Measurements from ENCODE around the gene INSYN1. TPM values are rescaled to one million over a fixed set of nuclear protein-coding genes. Genes with fewer than 3 reads are reported as not detected.

Gene INSYN1
- total and polyA plus RNA-seq, 2 of the 13 experiments (the other 11 are each of a cell fraction or from before 2014, with no cell fraction given), result not detected

DNA sequence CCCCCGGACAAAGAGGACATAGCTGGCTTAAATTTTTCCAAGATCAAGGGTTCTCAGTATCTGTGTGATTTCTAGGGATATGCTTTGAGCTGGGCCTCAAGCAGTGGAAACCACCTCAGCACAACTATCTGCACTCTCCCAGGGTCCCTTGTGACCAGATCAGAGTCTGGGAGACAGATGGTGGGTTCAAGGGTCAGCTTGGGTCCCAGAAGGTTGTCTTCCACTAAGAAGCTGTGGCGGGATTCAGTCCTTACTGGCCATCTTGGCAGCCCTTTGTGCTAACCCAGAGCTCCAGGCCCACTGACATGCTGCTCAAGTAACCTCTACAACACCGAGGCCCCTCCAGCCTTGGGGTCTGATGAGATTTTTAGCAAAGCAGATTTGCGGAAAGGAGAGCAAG is 2.7 kb downstream of the INSYN1 start (continued):
- TF ChIP-seq DNMT3B (CRISPR knock-in tag; conservative IDR thresholded peaks at IDR 0.05), result no peak

- CTCF ChIA-PET (ENCODE audit: low intra/inter-chr PET ratio, low total read pairs), result no interaction called here
- in situ Hi-C loops (cut with HindIII; ENCODE audit: extremely low pct_ligation_motif_present, low pct_unique_long_range_greater_than_20kb), result no loop called here
- TF ChIP-seq HOXA7 (CRISPR knock-in tag; IDR thresholded peaks at IDR 0.05) (no peak), TSC22D2 (CRISPR knock-in tag; IDR thresholded peaks at IDR 0.05; ENCODE audit: borderline replicate concordance) (no peak), RFX5 (IDR thresholded peaks at IDR 0.05; ENCODE audit: low read depth, low read length) (no peak), FOXO4 (CRISPR knock-in tag; conservative IDR thresholded peaks at IDR 0.05) (no peak), CC2D1A (CRISPR knock-in tag; IDR thresholded peaks at IDR 0.05) (no peak), SETDB1 (CRISPR knock-in tag; IDR thresholded peaks at IDR 0.05; ENCODE audit: borderline replicate concordance) (no peak), SRSF9 (IDR thresholded peaks at IDR 0.05; ENCODE audit: borderline replicate concordance, insufficient read depth, low read depth, low read length, poor library complexity, severe bottlenecking) (no peak), ELF3 (CRISPR knock-in tag; IDR thresholded peaks at IDR 0.05) (no peak), HDAC1 (CRISPR knock-in tag; IDR thresholded peaks at IDR 0.05) (no peak), GZF1 (CRISPR knock-in tag; IDR thresholded peaks at IDR 0.05) (no peak)
- TF ChIP-seq, protein P1, sequence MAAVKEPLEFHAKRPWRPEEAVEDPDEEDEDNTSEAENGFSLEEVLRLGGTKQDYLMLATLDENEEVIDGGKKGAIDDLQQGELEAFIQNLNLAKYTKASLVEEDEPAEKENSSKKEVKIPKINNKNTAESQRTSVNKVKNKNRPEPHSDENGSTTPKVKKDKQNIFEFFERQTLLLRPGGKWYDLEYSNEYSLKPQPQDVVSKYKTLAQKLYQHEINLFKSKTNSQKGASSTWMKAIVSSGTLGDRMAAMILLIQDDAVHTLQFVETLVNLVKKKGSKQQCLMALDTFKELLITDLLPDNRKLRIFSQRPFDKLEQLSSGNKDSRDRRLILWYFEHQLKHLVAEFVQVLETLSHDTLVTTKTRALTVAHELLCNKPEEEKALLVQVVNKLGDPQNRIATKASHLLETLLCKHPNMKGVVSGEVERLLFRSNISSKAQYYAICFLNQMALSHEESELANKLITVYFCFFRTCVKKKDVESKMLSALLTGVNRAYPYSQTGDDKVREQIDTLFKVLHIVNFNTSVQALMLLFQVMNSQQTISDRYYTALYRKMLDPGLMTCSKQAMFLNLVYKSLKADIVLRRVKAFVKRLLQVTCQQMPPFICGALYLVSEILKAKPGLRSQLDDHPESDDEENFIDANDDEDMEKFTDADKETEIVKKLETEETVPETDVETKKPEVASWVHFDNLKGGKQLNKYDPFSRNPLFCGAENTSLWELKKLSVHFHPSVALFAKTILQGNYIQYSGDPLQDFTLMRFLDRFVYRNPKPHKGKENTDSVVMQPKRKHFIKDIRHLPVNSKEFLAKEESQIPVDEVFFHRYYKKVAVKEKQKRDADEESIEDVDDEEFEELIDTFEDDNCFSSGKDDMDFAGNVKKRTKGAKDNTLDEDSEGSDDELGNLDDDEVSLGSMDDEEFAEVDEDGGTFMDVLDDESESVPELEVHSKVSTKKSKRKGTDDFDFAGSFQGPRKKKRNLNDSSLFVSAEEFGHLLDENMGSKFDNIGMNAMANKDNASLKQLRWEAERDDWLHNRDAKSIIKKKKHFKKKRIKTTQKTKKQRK (IDR thresholded peaks at IDR 0.05; ENCODE audit: low read length), result no peak
- Histone ChIP-seq H3K9ac (ENCODE audit: insufficient read depth, low read depth, low read length) (no peak overlapping the region), H3K4me2 (ENCODE audit: low read depth, low read length) (no peak overlapping the region), H3K27me3 (ENCODE audit: control insufficient read depth in 1 of 2, insufficient read depth in 2 of 2, low read length in 2 of 2) (peaks cover 10 to 51% of the 10 kb centered on the region in 2 experiments; a peak in 4 of 5 replicates), H3K4me3 (replicated peaks in 1 of 3; ENCODE audit: insufficient read depth in 1 of 3, low read depth in 2 of 3, low read length in 3 of 3) (no peak overlapping the region), H3K27ac (ENCODE audit: extremely low read length, insufficient read depth, low read length) (no peak overlapping the region), H3K9me3 (ENCODE audit: low read length) (no peaks in the 10 kb centered on the region), H3K36me3 (replicated peaks in 1 of 2; ENCODE audit: control insufficient read depth in 1 of 2, insufficient read depth in 2 of 2, low read length in 2 of 2) (no peaks in the 10 kb centered on the region), H4K20me1 (ENCODE audit: insufficient read depth, low read length) (peaks cover 3% of the 10 kb centered on the region; the same call in 1 of the 2 replicates), H3K4me1 (ENCODE audit: insufficient read depth, low read length) (no peaks in the 10 kb centered on the region), H2AFZ (ENCODE audit: low read length) (no peak overlapping the region), H3K79me2 (ENCODE audit: insufficient read depth, low read length) (no peaks in the 10 kb centered on the region)
- BruUV-seq (replicated peaks), result no TSS peak
- ATAC-seq, result no peak
- intact Hi-C loops (cut with micrococcal nuclease; ENCODE audit: unreplicated experiment), result no loop called here
- POLR2A ChIA-PET, result no interaction called here
- no peak for FAIRE-seq
- DNase-seq (ENCODE audit: low spot score), result no peak
- 65% methylated on average over 3 of the region's 5 CpGs for WGBS (ENCODE audit: low lambda C conversion rate)
These were observed 3.2 kb downstream of the INSYN1 start for GRCh38 chr15:73749971-73750370.

All from HepG2 (cell line).